Inflammatory macrophage treated with lipopolysaccharide for 1 hour (primary cell): ENCODE results near the gene GPR89A.
"Not testable (repeated sequence)": the region's sequence is repeated elsewhere in the genome, so short reads cannot be mapped to it uniquely, and the experiment has no call there.

Source experiments
- DNase-seq, 2 donors: peaks; one replicate each; pipeline ENCODE4 v3.0.0-alpha.2; 2020 to 2022

GPR89A gene

DNA sequence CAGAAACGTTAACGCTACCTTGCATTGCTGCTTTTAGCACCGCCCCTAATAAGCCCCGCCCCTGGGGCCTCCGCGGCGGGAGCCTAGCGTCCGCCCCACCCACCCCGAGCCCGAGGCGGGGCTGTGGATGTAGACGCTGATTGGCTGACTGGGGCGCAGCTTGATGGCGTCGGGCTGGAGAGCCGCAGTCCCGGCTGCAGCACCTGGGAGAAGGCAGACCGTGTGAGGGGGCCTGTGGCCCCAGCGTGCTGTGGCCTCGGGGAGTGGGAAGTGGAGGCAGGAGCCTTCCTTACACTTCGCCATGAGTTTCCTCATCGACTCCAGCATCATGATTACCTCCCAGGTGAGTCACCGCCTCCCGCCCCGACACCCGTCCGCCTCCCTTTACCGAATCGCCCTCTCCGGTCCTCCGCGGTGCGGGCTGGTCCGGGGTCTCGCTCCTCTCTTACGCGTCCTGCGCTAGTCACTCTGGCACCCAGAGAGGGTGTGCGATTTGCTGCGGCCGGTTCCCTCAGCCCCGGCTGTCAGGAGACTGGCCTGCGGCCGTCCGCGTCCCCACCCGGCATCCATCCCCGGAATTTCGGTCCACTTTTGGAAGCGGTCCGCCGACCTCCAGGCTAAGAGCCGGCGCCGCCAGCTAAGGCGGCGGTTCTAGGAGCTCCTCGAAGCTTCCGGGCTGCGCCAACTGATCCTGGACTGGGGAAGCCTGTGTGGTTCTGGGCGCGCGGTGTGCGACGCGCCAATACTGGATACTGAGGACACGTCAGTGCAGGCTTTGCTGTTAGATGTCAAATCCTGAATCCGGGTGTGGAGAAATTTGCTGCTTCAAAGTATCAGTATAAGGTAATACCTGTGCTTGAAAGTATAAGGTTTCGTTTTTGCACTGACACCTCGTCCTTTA, at the start of gene GPR89A:
GPR89A (plus strand) TSS at position 156 of the 901 bp plus-strand sequence; CDS start at position 302, 146 bp downstream.
- DNase-seq = peak; percentile 84 to 94

DNA sequence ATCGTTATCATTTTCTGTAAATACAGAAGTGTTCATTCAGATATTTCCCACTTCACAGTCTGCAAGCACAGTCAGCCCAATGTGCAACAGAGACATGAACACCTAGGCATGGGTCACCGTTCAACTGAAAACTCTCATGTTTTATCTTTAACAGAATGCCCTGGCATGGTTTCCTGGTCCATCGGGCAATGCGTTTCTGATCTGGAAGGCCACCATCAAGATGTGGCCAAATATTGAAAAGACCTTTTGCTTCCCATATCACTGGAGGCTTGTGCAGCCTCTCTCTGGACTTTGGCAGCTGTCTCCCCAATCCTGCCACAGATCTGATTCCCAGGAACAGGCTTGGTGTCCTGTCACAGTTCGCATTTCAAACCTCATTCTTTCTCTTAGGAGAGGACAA, 21.0 kb upstream of the GPR89A start:
- DNase-seq = not testable (repeated sequence)

DNA sequence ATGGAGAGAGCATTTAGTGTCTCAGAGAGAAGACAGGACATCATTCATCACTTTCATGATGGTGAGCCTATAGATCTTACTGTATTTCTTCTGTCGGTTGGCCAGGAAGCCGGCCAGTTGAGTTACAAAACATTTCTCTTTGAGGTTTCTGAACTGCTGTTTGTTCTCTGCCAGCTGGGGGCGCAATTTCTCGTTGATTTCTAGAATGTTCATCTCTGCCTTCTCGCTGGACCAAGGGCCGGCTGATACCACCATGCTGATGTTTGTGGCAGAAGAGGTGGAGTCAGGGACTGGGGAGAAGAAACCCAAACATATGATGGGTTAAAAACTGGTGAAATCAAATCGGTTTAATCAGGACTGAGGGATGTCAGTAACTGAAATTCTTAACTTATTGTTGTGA, 17.0 kb upstream of the GPR89A start:
- DNase-seq = not testable (repeated sequence)

GRCh38 chr1:145592347-145592746, 15.4 kb upstream of the GPR89A start:
- not testable (repeated sequence) for DNase-seq

GRCh38 chr1:145595421-145595820, 12.4 kb upstream of the GPR89A start:
- DNase-seq = not testable (repeated sequence)

DNA sequence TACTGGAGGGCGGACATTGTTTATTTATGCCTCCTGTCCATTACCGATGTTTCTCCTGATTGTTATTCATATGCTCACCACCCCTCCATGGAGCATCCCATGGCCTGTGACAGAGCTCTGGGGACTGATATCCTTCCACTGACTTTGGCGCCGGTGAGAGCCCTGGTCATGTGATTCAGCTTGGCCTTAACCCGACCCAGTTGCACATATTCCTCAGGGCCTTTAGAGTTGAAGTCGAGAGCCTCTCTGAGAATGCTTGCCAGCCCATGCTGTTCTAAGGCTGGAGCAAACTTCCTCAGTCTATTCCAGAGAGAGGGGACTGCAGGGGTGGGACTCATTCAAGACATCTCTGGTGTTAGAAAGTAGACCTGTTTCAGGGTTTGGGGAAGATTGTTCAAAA, 11.6 kb upstream of the GPR89A start:
- not testable (repeated sequence) for DNase-seq

- DNase-seq = peak; percentile 1 to 12
These were observed 8.4 kb upstream of the GPR89A start for GRCh38 chr1:145599426-145599825.

DNA sequence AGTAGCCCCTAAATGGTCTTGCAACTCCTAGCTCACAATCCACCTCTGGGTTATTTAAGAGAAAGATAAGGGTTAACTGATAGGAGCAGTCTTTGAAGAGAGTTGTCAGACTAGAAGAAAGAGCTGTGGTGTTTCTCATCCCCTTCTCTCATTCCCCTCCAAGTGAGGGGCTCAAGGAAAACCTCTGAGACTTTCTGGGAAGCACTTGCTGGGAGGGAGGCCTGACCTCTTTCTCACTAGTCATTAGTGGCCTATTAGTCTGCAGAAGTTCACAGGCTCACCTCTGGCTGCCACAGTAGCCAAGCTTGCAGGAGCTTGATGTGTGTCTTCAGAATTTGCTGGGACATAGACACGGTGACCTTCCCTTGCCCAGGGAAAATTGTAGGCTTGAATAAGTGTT, 6.2 kb upstream of the GPR89A start:
- no peak for DNase-seq

DNA sequence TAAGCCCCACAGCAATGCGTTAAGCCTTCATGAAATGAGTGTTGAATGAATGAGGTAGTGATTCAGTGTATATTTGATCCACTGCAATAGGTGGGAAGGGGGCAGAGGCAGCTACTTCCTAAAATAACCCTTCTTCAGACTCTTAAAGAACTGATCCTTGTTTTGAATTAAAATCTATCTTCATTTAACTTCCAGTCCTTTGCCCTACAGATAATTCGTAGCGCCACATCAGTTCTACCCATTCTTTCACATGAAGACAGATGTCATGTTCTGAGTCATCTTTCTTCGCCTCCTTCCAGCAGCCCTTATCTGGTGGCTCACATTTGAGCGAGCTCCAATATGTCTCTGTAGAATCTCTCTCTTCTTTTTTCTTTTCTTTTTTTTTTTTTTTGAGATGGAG, 948 bp upstream of the GPR89A start:
- not testable (repeated sequence) for DNase-seq

- DNase-seq = not testable (repeated sequence)
These were observed 499 bp upstream of the GPR89A start for GRCh38 chr1:145607289-145607688.

GRCh38 chr1:145610744-145611143, 3.0 kb downstream of the GPR89A start:
- not testable (repeated sequence) for DNase-seq

DNA sequence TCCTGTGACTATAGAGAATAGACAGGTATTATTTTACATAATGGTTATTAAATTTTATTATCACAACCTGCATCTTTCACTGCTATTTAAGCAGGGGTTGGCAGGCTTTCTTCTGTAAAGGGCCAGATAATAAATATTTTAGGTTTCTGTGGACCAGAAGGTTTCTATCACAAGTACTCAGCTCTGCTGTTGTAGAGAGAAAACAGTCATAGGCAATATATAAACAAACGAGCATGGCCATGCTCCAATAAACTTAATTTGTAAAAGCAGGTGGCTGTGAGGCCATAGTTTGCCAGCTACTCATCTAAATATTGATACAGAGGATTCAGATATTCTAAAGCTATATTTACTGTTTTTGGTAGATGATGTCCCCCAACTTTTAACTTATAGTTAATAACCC, 12.3 kb downstream of the GPR89A start:
- not testable (repeated sequence) for DNase-seq

GRCh38 chr1:145622177-145622576, 14.4 kb downstream of the GPR89A start:
- not testable (repeated sequence) for DNase-seq

- DNase-seq = not testable (repeated sequence)
These were observed 28.4 kb downstream of the GPR89A start for GRCh38 chr1:145636237-145636636.

DNA sequence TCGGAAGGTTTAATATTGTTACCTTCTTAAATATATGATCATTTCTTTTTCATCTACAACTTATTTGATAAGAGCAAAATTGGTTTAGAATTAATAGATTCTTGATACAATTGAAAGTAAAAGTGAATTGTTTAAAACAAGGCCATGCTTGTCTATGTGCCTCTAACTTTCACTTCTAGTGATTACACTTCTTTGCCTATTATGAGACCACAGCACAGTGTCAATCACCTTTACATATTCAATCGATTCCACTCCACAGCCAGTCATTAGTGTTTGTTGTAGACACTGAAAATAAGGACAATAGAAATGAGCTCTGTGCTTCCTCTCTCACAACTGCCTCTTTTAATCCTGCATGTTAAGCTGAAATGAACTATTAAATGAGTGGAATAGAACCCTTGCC, 34.1 kb downstream of the GPR89A start:
- not testable (repeated sequence) for DNase-seq

GRCh38 chr1:145643990-145644389, 36.2 kb downstream of the GPR89A start:
- DNase-seq = not testable (repeated sequence)

- not testable (repeated sequence) for DNase-seq
These were observed 48.6 kb downstream of the GPR89A start for GRCh38 chr1:145656245-145656943.

GRCh38 chr1:145662502-145662901, 54.7 kb downstream of the GPR89A start:
- DNase-seq = not testable (repeated sequence)

DNA sequence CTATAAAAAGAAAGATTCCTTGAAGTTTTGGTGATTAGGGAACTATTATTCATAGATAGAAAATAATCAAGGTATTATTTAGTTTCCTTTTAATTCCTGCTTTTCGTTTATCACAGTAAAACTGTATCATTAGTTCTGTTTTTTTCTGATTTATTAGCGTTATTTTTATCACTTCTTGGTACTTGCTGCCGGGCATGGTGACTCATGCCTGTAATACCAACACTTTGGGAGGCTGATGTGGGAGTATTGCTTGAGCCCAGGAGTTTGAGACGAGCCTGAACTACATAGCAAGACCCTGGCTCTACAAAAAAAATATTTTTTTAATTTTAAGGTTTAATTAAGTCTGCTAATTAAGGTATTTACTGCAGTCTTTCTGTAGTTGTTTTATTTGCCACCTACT, 57.2 kb downstream of the GPR89A start:
- DNase-seq = not testable (repeated sequence)

GRCh38 chr1:145670995-145671745, 63.4 kb downstream of the GPR89A start:
- DNase-seq = not testable (repeated sequence)

DNA sequence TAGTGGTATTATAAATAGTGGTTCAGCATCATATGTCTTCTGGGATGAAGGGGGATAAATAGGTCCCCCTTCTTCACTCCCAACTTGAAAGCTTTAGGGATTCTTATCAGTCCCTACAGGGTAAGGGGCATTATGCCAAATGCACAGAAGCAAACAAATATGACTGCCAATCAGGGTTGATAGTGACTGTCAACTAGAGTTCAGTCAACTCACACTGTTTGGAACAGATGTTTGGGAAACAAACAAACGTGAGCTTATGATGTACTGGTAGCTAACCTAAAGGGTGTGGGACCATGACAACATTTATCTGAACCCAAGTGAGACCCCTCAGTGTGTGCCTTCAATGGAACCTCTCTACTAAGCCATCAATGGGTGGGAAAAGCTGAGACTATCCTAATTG, 65.4 kb downstream of the GPR89A start:
- DNase-seq = not testable (repeated sequence)

DNA sequence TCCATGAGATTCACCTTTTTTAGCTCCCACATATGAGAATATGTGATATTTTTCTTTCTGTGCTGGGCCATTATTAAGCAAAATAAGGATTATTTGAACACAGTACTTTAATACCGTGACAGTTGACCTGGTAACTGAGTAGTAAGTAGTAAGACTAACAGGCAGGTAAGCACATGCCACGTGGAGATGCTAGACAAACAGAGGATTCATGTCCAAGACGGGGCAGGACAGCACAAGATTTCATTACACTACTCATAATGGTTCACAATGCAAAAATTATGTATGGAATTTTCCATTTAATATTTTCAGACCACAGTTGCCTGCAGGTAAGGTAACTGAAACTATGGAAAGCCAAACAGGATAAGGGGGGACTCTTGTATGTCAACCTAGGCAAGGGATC, 77.1 kb downstream of the GPR89A start:
- not testable (repeated sequence) for DNase-seq

GRCh38 chr1:145686078-145686477, 78.3 kb downstream of the GPR89A start:
- DNase-seq = not testable (repeated sequence)
